ENCODE measurements around the gene CAMTA2. TPM values are rescaled to one million over a fixed set of nuclear protein-coding genes. Genes with fewer than 3 reads are reported as not detected.

CAMTA2 gene
- polyA plus RNA-seq, 3 donors: 7.1 to 88.9 (median 7.6) TPM

GRCh38 chr17:5027916-5028315 lies 40.4 kb upstream of the CAMTA2 start:
- intact Hi-C loops (cut with micrococcal nuclease): no loop called here
- Histone ChIP-seq H3K9me3 (replicated peaks in 1 of 2; ENCODE audit: control insufficient read depth in 1 of 2, insufficient read depth in 1 of 2, low read length in 2 of 2) (no peaks in the 10 kb centered on the region), H3K9ac (ENCODE audit: insufficient read depth, low read length, poor library complexity, severe bottlenecking) (no peak overlapping the region), H4K20me1 (ENCODE audit: insufficient read depth, low read length) (no peaks in the 10 kb centered on the region), H2AFZ (ENCODE audit: insufficient read depth, low read depth, low read length, poor library complexity, severe bottlenecking) (no peak overlapping the region), H3K4me1 (ENCODE audit: control insufficient read depth in 1 of 2, insufficient read depth in 2 of 2, low read length in 2 of 2) (peaks cover 21 to 26% of the 10 kb centered on the region in 2 donors), H3K79me2 (ENCODE audit: insufficient read depth, low read length) (no peaks in the 10 kb centered on the region), H3K27me3 (ENCODE audit: control insufficient read depth in 2 of 2, insufficient read depth in 2 of 2, low read length in 2 of 2) (no peaks in the 10 kb centered on the region), H3K36me3 (replicated peaks in 1 of 2; ENCODE audit: control insufficient read depth in 1 of 2, insufficient read depth in 2 of 2, low read length in 2 of 2) (peaks cover 8 to 9% of the 10 kb centered on the region in 2 donors), H3K4me2 (replicated peaks; ENCODE audit: extremely low read depth, low read length, poor library complexity, severe bottlenecking) (no peak overlapping the region), H3K27ac (ENCODE audit: low read depth in 1 of 2, low read length in 2 of 2) (no peak overlapping the region), H3K4me3 (replicated peaks in 1 of 3; ENCODE audit: low read depth in 2 of 3, low read length in 3 of 3) (no peak overlapping the region)
- Mint-ChIP-seq H3K4me1 (peaks cover 34% of the 10 kb centered on the region), H3K27ac (no peak overlapping the region), H3K36me3 (peaks cover 14 to 15% of the 10 kb centered on the region in 2 donors), H3K27me3 (ENCODE audit: low read depth in 3 of 3) (peaks cover 1 to 6% (median 3%) of the 10 kb centered on the region in 3 donors), H3K4me3 (no peak overlapping the region), H3K9me3 (peaks cover 0 to 3% (median 0%) of the 10 kb centered on the region in 7 donors)
- 20% methylated on average over 2 of the region's 5 CpGs for WGBS (ENCODE audit: insufficient coverage)
- TF ChIP-seq, protein P1, sequence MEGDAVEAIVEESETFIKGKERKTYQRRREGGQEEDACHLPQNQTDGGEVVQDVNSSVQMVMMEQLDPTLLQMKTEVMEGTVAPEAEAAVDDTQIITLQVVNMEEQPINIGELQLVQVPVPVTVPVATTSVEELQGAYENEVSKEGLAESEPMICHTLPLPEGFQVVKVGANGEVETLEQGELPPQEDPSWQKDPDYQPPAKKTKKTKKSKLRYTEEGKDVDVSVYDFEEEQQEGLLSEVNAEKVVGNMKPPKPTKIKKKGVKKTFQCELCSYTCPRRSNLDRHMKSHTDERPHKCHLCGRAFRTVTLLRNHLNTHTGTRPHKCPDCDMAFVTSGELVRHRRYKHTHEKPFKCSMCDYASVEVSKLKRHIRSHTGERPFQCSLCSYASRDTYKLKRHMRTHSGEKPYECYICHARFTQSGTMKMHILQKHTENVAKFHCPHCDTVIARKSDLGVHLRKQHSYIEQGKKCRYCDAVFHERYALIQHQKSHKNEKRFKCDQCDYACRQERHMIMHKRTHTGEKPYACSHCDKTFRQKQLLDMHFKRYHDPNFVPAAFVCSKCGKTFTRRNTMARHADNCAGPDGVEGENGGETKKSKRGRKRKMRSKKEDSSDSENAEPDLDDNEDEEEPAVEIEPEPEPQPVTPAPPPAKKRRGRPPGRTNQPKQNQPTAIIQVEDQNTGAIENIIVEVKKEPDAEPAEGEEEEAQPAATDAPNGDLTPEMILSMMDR (IDR thresholded peaks at IDR 0.05): no peak
- DNase-seq: no peak

DNA sequence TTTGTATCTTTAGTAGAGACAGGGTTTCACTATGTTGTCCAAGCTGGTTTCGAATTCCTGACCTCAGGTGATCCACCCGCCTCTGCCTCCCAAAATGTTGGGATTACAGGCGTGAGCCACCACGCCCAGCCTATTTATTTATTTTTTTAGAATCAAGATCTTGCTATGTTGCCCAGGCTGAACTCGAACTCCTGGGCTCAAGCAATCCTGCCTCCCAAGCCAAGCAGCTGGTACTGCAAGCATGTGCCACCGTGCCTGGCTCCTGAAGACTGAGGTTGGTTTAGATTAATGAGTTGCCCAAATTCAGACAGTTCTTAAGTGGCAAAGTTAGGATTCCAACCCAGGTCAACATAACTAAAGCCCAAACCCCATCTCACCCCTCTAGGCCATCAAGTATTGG lies 39.8 kb upstream of the CAMTA2 start:
- Mint-ChIP-seq H3K36me3 (peaks cover 20 to 22% of the 10 kb centered on the region in 2 donors), H3K9me3 (peaks cover 0 to 3% (median 0%) of the 10 kb centered on the region in 7 donors), H3K4me3 (no peak overlapping the region), H3K4me1 (peaks cover 33% of the 10 kb centered on the region), H3K27ac (no peak overlapping the region), H3K27me3 (ENCODE audit: low read depth in 3 of 3) (peaks cover 1 to 6% (median 3%) of the 10 kb centered on the region in 3 donors)
- no peak overlapping the region for H3K9ac ChIP-seq (ENCODE audit: insufficient read depth, low read length, poor library complexity, severe bottlenecking)
- peaks cover 14 to 15% of the 10 kb centered on the region in 2 donors for H3K36me3 ChIP-seq (replicated peaks in 1 of 2; ENCODE audit: control insufficient read depth in 1 of 2, insufficient read depth in 2 of 2, low read length in 2 of 2)
- H3K79me2 ChIP-seq (ENCODE audit: insufficient read depth, low read length): no peaks in the 10 kb centered on the region
- H3K4me1 ChIP-seq (ENCODE audit: control insufficient read depth in 1 of 2, insufficient read depth in 2 of 2, low read length in 2 of 2): peaks cover 21 to 24% of the 10 kb centered on the region in 2 donors
- no peak overlapping the region for H3K4me2 ChIP-seq (replicated peaks; ENCODE audit: extremely low read depth, low read length, poor library complexity, severe bottlenecking)
- H3K4me3 ChIP-seq (replicated peaks in 1 of 3; ENCODE audit: low read depth in 2 of 3, low read length in 3 of 3): no peak overlapping the region
- no peaks in the 10 kb centered on the region for H3K27me3 ChIP-seq (ENCODE audit: control insufficient read depth in 2 of 2, insufficient read depth in 2 of 2, low read length in 2 of 2)
- DNase-seq: no peak
- no peak overlapping the region for H2AFZ ChIP-seq (ENCODE audit: insufficient read depth, low read depth, low read length, poor library complexity, severe bottlenecking)
- H4K20me1 ChIP-seq (ENCODE audit: insufficient read depth, low read length): no peaks in the 10 kb centered on the region
- no peak overlapping the region for H3K27ac ChIP-seq (ENCODE audit: low read depth in 1 of 2, low read length in 2 of 2)
- TF ChIP-seq, protein P1 (IDR thresholded peaks at IDR 0.05): no peak
- WGBS (ENCODE audit: insufficient coverage): 100% methylated on average over 5 of the region's 6 CpGs
- intact Hi-C loops (cut with micrococcal nuclease): no loop called here
- no peaks in the 10 kb centered on the region for H3K9me3 ChIP-seq (replicated peaks in 1 of 2; ENCODE audit: control insufficient read depth in 1 of 2, insufficient read depth in 1 of 2, low read length in 2 of 2)
